Activated CD4-positive, CD25-positive, alpha-beta regulatory T cell treated with anti-CD3 and anti-CD28 coated beads, Interleukin-2, amount 50 U/mL, for 24 hours (primary cell): ENCODE data around the gene ALDH1A3.

Experiments
- ATAC-seq, 2 donors: fragments of 150-1000 bp; cut with Tn5 transposase; one replicate each; pipeline ENCODE4 v1.10.0; 2021; ENCODE audit warnings: mild to moderate bottlenecking in 1 of 2, moderate library complexity in 1 of 2

Gene ALDH1A3

DNA sequence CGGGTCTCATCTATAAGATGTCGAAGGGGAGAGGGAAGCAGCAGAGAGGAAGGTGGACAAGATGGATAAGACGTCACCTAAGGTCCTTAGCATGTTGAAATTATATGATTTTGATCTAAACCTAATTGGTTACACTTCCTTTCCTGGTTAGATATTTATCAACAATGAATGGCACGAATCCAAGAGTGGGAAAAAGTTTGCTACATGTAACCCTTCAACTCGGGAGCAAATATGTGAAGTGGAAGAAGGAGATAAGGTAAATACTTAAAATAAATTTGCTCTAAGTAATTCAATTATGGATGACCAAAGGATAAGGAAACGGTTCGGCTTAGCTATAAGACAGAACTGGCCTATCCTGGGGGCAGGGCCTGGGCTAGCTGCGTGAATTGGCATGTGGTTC, 5.5 kb downstream of the ALDH1A3 start:
- ATAC-seq, result no peak

DNA sequence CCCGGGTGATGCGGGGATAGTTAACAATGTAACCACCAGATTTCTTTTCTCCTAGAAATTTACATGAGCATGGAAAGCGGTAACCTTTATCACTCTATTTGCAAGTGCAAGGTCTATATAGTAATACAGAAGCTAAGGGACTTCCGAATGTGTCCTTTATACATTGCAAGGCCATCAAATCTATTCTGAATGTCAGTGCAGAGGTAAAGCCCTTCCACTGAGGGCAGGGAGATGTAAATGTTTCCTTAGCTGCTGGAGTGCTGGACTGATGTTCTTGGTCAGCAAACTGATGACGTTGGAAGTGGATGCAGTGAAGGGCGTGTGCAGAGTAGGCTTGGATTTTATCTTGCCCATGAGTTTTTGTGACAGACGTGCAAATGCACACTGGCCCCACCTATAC, 6.2 kb downstream of the ALDH1A3 start:
- ATAC-seq, result no peak

DNA sequence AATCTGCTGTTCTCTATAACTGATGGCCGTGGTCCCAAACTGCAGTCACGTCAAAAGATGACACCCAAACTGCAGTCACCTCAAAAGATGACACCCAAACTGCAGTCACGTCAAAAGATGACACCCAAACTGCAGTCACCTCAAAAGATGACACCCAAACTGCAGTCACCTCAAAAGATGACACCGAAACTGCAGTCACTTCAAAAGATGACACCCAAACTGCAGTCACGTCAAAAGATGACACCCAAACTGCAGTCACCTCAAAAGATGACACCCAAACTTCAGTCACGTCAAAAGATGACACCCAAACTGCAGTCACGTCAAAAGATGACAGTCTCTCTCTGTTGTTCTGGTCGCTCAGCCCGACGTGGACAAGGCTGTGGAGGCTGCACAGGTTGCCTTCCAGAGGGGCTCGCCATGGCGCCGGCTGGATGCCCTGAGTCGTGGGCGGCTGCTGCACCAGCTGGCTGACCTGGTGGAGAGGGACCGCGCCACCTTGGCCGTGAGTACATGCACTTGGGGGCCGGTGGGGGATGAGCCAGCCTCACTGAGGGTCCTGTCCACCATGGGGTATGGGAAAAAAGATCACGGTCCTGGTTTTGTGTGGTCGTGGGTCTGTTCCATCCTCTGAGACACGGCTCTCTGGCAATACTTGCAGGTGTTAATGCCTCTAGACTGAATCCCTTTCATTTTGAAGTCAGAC, 7.7 kb downstream of the ALDH1A3 start:
- no peak for ATAC-seq

DNA sequence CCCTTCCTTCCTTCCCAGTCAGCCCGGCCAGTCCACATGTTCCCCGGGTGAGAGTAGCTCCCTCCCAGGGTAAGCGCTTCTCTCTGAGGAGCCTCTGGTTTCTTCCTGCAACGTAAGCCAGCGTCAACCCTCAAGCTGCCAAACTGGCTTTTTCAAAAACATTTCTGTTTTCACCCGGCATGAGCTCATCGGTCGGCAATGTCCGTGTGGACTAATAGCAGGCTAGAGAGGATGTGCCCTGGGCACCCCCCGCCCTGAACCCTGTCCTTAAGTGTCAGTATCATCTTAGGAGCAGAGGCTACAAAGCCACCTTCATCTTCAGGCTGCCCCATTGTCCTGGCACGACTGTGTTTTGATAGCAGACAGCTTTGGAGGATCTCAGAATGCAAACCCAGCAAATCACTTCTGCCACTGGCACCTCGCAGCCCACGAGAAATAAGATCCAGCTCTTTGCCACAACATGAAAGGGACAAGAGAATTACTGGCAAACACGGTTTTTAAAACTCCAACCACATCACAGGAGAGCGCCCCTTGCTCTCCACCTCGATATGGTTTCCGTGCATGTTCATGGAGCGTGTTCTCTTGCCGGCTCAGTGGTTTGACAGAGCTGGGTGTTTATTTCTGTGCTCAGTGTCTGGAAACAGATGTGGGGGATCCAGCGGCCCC, 9.9 kb downstream of the ALDH1A3 start:
- ATAC-seq, result no peak

DNA sequence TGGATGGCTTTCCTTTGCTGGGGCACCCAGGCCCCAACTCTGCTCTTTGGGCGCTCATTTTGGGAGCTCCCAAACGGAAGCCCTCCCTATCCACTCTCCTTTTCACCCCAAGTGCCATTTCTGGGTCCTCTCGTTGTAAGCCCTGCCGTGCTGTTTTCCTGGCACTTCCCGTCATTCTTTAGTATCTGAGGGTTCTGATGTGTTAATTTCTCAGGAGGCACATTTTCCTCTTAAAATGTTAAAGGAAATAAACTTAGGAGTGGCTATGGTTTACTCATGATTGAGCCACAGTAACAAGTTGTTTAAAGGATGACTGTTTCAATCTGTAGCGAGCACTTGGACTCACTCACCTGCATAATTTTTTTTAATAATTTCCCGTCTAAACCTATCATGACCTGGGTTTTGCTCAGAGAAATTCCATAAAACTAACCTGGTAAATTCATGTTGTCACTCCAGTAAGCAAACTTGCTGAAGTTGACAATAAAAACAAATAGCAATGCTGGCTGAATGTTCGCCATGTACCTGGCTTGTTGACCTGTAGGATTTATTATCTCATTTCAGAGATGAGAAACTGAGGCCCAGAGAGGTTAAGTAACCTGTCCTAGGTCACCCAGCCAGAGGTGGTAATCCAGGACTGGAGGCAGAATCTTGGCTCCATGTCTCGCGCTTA, 10.6 kb downstream of the ALDH1A3 start:
- ATAC-seq, result no peak

DNA sequence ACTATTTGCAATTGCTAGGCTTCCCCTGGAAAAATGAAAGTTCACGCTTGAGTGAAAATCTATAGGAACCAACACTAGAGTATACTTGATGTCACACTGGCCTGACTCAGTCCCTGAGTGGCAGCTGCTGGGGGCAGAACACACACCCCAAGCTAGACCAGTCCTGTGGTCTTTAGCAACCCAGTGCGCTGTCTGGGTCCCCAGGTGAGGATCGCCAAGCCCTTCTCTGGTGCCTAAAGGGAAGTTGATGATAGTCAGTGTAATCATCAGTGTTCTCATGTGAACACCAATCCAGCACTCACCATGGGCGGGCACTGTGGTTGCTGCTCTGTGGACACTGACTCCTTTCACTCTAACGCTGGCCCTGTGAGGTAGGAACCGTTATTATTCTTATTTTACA, 11.2 kb downstream of the ALDH1A3 start:
- ATAC-seq, result no peak

DNA sequence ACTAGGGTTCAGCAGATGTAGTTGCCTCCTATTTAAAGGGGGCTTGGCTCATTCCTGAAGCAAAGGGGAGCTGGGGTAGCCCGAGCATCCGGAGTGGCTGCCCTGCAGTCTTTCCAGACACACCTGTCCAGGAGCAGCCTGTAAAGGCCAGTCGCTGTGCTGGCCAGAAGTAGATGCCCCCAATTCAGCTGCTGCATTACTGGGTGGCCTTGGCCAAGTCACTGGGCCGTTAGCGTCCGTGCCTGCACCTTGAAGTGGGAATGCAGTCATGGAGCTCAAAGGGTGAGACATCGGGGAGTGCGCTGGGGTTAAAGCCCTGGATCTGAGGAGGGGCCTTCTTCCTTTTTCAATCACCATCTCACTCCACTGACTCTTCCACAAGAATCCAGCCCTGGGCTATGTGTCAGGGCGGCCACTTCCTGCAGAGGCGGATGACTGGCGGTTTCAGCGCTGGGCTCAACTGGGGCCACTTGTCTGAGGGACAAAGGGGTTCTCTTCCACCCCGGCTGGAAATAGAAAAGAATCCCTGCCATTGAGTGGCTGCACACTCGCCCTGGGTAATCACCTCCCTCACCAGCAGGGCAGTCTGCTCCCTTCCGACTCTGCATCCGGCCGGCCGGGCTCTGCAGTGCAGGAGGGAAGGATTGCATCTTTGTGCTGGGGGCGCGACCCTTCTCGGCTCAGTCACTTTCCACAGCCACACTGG, 11.8 kb downstream of the ALDH1A3 start:
- no peak for ATAC-seq

DNA sequence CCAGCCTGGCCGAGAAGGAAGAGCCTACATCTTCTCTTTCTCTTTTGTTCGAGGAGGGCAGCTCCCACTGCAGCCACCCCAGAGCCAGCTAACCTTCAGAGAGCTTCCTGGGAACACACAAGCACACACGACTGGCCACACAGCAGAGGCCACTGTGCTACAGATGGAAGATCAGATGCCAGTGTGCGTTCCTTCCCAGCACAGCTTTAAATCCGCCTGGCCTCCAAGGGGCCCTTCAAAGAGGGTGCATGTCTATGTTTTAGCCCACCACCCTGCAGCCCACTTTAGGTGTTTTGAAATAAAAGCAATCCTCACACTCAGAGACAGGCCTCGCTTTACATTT, 12.4 kb downstream of the ALDH1A3 start:
- ATAC-seq, result no peak

DNA sequence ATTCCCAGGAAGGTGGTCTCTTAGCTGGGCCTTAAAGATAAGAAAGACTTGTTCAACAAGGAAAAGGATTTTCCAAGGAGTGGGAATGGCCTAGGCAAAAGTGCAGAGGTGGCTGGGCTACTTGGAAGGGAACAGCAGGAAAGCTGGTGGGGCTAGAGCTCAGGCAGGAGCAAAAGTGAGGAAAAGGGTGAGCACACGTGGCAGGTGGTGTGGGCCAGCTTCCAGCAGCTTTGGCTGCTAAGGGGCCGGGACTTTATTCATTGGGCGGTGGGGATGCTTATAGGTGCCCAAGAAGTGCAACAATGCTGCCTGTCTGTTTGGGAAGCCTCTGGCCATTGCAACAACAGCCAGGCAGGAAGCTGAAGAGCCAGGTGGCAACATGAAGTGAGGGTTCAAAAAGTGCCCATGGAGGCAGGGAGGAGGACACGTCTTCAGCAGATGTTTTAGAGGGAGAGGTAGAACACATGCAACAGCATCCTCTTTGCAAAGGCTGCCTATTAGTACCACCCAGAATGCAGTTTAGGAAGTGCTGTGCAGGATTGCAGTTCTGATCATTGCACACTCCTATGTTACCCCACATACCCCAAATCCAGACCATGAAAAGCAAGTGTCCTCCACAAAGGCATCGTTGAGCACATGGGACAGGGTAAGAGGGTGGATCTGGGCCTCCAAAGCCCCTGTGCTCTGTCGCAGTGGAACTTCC, 13.8 kb downstream of the ALDH1A3 start:
- no peak for ATAC-seq

DNA sequence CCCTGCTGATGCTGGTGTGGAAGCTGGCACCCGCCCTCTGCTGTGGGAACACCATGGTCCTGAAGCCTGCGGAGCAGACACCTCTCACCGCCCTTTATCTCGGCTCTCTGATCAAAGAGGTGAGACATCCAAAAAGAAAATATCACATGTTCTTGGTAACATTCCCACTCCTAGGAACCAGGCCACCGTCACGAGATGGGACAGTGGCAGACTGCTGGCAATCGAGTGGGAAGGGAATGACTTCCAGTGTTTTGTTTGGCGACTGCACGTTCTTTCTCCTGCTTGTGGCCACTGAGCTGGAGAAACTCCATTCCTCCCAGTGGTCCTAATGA, 14.3 kb downstream of the ALDH1A3 start:
- ATAC-seq, result no peak

DNA sequence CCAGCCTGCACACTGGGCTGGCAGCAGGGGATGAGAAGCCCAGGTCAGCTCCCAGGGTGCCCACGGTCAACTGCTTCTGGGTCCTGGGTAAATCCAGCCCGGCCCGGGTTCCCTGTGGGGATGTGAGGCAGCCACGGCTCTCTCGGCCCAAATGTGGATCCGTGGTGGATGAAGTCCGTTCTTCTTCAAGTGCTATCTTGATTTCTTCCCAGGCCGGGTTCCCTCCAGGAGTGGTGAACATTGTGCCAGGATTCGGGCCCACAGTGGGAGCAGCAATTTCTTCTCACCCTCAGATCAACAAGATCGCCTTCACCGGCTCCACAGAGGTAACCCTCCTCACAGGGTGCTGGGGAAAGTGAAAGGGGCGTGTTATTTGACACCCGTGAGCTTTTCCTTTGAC, 16.1 kb downstream of the ALDH1A3 start:
- no peak for ATAC-seq

DNA sequence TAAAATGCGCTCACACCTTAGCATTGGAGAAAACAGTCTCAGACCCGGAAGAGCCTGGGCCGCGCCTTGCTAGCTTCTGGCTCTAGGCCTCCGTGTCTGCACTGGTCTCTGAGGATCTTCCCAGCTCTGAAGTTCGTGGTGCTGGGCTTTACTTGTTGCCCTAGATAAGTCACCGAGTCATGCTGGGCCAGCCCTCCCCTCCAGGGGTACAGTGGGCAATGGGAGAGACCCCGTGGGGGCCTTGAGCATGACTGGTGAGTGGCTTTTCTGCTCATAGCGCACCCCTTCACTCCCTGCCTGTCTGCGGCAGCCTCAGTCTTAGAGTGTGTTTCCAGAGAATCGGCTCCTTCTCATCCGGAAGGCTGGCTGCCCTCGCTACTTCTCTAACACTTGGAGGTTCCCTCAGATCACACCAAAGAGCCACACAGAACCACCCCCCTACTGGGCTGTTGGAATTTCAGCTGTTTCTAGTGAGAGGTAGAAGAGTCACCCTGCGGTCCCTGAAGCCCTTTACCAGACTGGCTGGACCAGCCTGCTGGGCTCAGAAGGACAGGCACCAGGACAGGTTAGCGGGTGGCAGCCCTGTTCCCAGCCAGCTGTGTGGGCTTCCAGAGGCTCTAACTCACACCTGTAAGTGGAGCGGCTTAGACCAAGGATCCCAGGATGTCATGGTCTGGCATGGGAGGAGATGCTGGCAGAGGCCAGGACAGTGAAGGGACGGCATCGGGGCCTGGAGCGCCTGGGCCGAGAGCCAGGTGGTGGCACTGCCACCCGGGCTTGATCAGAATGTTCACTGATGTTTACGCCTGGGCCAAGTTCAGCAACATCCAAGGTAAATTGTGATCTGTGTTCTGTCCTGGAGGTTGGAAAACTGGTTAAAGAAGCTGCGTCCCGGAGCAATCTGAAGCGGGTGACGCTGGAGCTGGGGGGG, 17.9 kb downstream of the ALDH1A3 start:
- no peak for ATAC-seq

DNA sequence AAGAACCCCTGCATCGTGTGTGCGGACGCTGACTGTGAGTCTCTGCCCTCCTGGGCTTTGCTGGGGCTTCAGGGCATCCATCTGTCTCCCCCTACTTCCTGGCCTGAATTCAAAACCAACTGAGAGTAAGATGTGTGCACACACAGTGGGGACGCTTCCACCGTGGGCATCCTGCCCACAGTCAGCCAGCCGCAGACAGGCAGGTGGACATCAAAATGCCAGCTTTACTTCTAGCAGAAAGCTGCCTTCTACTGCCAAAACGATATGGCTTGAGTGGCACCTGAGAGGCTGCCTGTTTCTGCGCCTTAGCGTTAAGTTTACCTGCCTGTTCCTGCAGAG, 18.5 kb downstream of the ALDH1A3 start:
- ATAC-seq, result no peak

DNA sequence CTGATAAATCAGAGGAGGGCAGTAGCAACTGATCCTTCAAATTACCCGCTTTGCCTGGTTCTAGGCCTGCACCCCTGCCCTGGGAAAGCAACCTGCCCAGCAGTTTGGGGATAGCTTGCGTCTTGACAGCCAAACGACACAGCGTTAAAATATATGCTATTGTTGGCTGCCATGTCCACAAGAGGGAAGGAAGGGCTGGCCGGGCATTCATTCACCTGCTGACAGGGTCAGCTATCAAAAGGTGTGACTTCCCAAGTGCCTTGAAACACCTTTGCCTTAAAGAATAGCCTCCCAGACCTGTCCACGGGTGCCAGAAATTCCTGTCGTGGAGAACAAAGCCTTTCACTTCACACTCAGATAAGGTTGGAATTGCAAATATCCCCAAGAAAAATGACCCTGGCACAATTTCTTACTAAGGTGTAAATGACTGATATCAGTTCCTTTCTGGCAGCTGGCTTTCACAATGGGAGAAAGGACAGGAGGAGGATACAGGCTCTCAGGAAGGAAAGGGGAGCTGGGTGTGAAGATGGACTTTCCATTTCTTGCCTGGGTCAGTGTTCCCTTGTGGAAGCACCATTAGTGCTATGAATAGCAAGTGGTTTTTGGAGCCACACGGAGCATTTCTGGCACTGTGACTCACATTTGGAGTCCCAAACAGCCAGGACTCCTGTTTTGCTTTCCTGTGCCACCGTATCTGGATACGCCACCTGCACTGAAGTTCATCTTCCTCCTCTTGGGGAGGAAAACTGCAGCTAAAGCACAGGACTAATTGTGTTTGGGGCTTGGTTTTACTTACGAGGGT, 19.2 kb downstream of the ALDH1A3 start:
- no peak for ATAC-seq

DNA sequence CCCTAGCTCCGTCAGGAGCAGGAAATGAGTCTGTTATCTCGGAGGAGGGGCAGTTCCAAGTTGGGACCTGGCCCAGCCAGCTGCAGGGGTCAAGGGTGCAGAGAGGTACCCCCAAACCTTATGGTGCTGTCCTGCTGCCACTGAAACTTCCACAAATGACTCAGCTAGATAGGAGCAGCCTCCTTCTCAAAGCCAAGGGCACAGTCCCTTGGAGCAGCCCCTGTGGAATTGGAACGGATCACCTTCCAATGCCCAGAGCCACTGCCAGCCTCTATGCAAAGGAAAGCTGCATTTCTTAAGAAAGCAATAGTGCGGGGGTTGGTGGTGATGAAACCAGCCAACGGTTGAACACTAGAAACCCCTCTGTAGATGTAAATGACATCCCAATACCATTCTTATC, 20.0 kb downstream of the ALDH1A3 start:
- ATAC-seq, result no peak

DNA sequence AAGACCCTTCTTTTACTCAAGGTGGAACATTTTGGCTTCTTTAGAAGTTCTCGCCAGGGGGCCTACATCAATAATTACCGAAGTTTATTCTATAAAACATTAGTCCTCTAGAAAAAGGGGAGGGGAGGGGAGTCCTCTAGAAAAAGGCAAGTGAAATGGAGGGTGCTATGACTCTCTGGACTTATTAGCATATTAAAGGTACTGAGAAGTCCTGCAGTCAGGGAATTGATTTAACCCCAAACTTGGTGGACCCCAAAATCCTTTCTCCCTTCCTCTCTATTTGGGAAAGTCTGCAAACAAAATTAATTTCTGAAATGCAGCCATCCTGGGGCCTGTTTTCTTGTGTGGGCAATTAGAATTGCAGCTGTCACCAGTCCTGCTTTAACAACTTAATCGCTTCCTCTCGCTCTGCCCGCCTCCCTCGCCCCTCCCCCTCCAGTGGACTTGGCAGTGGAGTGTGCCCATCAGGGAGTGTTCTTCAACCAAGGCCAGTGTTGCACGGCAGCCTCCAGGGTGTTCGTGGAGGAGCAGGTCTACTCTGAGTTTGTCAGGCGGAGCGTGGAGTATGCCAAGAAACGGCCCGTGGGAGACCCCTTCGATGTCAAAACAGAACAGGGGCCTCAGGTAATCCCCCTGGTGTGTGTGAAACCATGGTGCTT, 20.6 kb downstream of the ALDH1A3 start:
- ATAC-seq, result no peak

DNA sequence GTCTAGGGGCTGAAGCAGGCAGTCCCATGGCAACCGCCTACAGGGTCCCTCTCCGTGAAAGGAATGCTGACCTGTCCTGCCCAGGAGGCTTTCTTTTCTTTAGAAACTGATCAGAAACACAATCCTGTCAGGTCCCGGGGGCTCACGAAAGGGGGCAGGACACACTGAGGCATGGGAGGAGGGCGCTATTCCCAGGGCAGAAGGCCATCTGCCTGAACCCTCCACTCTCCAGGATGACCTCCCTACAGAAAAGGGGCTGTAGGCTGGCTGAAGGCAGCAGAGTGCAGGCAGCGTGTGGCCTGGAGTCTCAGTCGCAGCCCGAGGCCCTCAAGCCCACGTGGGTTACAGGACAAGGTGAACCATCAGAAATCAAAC, 21.2 kb downstream of the ALDH1A3 start:
- no peak for ATAC-seq

DNA sequence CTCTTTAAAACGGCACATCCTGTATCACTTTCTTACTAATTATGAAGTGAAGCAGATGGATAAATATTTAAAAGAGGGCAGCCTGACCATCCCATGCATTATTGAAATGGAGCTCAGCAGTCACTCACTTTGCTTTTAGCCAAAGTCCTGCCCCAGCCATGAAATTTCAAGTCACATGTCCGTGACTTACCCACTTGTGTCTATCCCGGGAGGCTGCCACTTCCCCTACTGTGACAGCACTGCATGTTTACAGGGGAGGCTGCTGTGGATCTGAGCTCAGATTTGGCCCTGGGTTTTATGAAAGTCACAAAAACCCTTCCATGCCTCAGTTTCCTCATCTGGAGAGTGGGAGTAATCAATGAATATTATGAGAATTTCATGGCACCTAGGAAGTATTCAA, 21.7 kb downstream of the ALDH1A3 start:
- no peak for ATAC-seq

DNA sequence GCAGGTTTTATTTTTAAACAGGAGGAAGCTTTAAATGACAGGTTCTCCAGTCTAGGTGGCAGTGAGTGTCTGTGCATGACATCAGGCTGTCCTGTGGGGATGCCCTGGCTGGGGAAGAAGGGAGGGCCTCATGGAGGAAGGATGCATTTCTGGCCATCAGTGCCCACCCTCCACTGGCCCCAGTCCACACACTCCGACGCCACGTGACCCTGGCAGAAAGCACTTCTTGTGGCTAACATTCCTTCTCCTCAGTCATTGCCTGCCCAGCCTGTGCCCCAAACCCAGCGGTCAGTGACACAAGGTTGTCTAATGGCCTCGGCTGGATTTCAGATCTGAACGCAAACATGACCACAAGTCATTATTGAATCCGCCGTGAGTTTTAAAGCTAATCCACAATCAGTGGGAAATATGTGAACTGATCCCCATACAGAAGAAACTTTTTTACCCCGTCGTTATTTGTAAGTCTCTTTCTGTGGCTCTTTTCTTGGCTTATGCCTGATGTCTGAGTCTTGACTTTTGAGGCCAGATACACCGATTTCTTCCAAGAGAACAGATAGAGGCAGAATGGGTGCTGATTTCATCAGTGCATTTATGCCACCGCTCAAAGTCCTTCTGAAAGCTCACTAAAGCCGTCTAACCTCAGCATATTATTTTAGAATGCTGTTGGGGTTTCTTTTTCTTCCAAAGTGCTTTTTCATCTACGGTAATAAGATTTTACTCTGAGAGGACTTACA, 22.2 kb downstream of the ALDH1A3 start:
- ATAC-seq, result no peak
